ENCODE data around the gene HIVEP2.

HIVEP2 gene

DNA sequence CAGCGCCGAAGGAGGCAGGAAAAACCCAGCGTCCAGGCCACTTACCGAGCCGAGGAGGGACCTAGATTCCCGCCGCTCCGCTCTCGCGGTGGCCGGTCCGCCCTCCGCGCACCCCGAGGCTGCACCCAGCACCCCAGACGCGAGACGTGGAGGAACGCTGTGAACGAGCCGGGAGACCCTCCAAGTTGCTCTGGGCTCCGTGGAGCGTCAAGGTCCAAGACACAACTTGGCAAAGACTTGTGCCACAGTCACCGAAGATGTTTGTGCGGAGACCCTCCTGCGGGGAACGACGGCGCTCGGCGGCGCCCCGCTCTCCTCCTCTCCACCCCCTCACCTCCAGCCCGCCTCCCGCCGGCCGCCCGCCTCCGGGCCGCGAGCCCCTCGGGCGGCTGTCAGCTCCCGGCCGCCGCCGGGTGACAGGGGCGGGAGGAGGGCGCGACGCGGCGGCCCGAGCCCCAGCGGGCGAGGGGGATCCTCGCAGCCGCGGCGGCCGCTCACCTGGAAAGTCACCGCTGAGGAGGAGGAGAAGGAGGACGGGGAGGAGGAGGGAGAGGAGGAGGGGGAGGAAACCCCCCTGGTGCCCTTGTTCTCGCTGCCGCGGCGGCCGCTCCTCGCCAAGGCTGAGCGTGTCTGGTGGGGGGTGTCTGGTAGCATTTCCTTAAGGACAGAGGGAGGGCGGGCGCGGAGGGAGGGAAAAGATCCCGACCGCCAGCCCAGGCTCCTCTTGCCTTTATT lies 637 bp upstream of the HIVEP2 start:
- peak overlapping the region; percentile 94 for H3K4me3 ChIP-seq (ENCODE audit: low read depth, low read length)

DNA sequence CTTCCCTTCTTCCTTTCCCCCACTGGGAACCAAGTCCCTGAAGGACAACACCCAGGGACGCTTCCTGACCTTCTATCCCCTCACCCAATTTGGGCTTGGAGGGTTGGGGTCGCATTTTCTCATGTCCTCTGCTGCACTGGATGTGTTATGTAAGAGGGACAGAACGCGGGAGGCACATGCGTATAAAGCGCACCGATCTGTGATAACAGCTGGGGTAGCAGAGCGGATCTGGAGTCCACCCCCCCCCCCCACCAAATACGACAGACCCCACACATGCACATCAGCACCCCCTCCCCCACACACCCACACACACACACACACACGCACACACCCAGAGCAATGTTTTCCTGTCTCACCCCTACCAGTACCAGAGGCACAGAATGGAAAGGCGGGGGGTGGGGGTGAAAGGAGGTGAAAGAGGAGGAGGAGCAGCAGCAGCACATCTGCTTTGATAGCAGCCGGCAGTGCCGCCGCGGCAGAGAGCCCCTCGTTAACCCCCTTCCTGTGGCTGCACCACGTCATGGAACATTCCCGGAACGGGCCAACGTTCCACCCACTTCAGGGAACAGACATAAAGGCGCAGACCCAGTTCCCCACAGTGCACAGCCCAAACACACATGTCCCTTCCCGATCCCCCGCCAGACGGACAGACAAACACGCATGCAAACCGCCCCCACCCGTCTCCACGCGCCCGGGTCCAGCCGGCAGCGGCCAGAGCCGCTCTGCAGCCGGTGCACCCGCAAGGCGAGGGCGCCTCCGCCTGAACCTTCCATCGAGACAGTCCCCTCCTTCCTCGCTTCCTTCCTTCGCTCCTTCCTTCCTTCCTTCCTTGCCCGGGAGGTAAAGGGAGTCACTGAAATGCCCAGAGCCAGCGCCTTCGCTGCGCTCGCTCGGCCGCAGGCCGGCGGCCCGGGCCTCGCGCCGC lies 590 bp downstream of the HIVEP2 start:
- peak overlapping the region; percentile 84 for H3K4me3 ChIP-seq (ENCODE audit: low read depth, low read length)

DNA sequence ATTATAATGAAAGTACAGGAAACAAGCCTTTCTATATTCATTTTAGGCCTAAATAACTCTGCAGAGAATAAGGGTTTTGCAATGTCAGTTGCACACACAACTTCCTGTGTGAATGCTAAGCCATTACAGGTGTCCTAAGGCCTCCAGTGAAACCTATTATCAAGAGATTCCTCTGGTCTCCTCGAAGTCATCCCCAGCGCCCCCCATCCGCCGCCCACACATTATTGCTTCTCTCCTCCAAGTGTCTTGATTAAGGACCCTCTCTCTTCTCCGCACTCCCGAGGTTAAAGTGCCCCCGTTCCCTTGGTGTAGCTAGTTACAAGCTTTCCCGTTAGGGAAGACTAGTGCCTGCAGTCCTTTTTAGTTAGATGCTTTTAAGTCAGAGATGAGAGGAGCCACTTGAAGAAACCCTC lies 1.3 kb downstream of the HIVEP2 start:
- peak overlapping the region; percentile 84 for H3K4me3 ChIP-seq (ENCODE audit: low read depth, low read length)

DNA sequence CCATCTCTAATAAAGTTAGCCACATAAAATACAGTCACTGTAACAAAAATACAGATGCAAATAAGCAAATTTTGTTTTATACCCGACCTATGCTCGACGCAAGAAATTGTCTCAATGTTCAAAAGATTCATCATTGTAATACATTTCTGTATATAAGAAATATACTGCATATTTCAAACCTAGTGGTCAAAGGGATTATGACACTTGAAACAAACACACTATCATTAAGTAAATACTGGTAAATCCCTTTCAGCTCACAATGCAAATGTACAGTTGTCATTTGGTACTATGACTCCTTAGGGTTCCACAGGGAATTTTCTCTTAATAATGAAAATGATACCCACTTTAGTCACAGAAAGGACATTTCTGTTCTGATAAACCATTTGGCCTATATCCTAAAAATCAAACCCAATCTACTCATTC lies 2.2 kb downstream of the HIVEP2 start:
- H3K4me3 ChIP-seq (ENCODE audit: low read depth, low read length) = no peak overlapping the region

DNA sequence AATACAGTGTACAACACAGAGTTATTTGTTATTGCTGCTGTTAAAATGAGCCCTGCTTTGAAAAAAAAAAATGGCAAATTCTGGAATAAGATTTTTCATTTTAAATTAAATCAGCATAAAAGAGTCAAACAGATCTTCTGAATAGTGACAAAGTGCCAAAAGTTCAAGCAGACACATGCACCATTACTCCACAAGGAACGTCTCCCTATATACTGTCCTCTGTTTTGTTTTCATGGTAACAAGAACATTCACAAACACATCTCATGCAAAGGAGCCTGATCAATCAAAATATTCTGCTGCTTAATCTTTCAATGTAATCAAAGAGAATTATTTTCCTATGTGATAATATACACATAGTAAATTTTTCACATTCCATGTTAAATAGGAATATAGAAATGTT lies 2.7 kb downstream of the HIVEP2 start:
- no peak overlapping the region for H3K4me3 ChIP-seq (ENCODE audit: low read depth, low read length)

DNA sequence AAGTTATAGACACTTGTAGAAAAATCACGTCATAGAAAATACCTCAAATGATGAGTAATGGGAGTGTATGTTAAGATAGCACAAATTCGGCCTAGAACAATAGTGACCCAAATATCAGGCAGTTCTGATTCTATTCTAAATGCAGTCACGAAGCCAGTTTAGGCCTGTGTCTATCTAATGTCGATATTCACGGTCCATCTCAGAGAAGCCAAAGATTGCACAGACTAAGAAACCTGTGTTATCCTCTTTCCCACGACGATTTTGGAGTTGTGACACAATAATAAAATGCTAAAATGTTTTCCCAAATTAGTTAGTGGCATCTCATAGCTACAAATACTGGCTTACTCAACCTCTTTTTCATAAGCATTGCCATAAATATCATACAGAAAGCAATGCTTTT lies 4.0 kb downstream of the HIVEP2 start:
- no peak overlapping the region for H3K4me3 ChIP-seq (ENCODE audit: low read depth, low read length)

DNA sequence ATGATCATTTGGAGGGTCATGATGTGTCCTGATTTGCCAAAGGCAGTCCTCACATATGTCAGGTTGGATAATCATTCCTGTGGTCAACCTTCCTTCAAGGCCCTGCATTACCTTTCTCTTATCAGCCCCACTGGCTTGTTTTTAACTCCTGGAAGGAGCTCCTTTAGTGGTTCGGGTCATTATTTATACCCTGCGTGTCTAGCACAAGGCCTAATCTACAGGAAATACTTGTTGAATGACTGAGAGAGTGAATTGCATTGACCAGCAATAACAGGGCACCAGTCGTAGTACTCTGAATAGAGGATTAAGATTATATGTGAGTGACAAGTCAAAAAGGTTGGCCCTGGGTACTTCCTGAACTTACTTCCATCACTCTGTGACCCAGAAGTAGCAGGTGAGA lies 4.5 kb downstream of the HIVEP2 start:
- no peak overlapping the region for H3K4me3 ChIP-seq (ENCODE audit: low read depth, low read length)

DNA sequence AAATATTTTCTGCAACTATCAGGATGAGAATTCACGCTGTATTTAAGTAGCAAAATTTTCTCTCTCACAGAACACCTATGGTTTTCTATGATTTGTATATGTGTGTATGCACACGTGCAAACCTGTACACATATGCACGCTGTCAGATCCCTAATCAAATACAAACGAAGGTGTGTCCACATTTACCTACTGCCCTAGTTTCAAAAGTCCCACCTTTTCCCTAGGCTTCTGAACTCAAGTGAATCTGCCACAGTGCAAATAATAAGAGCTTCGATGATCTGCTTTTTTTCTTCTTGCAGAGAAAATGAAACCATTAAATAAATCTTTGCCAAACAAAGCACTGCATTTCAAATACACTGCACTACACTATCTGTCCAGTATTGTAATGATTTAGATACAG lies 6.5 kb downstream of the HIVEP2 start:
- H3K4me3 ChIP-seq (ENCODE audit: low read depth, low read length) = no peak overlapping the region

DNA sequence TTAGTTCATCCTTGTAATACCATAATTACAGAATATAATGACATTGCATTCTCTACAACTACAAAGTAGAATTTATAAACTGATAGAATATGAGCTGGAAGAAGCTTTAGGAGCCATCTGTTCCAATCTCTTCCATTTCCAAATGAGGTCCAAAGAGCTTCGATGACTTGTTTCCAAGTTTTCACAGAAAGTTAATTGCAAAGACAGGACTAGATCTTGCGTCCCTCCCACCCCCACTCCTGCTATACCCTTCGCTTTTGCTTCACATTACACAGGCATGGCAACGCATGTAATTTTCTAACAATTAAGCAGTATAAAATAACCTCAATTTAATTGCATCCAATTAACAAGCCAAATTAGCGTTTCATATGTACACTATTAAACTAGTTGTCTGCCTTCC lies 7.0 kb downstream of the HIVEP2 start:
- no peak overlapping the region for H3K4me3 ChIP-seq (ENCODE audit: low read depth, low read length)

DNA sequence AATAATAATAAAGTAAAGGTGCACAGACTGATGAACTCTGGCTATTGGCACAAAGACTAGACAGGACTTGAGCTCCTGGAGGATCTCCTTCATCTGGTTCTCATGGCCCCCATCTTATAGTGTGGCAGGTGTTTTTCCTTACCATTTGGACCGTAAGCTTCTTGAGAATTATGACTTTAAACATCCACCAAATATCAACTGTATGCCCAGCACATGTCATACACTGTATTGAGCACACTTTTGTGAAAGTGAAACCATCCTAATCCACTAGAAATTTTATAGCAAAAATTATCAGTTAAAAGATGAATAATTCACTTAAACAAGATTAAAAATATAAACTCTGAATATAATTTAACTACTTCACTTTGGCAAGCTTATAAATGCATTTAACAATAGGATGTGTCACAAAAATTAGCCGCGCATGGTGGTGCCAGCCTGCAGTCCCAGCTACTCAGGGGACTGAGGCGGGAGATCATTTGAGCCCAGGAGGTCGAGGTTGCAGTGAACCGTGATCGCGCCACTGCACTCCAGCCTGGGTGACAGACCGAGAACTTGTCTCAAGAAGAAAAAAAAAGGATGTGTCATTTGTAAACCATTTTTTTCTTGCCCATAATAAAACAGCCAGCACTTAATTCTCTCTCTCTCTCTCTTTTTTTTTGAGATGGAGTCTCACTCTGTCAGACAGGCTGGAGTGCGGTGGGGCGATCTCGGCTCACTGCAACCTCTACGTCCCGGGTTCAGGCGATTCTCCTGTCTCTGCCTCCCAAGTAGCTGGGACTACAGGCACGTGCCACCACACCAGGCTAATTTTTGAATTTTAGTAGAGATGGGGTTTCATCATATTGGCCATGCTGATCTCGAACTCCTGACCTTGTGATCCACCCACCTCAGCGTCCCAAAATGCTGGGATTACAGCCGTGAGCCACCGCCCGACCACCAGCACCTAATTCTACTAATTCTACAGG lies 9.1 kb downstream of the HIVEP2 start:
- no peak overlapping the region for H3K4me3 ChIP-seq (ENCODE audit: low read depth, low read length)

DNA sequence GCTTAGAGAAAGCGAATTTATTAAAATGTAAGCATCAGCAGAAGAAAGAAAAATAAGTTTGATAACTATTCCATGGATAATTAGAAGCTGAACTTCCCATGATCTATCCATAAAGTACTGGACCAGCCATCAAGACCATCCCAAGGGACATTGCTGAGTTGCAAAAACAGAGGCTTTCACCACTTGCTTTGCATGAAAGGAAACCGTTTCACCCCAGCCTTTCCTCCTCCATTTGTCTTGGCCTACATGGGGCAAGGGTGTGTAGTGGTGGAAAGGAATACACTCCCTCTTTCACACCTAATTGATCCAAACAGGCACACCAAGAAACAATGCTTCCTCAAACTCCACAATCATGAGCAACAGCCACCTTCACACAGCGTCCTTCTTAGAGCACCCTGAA lies 10.4 kb downstream of the HIVEP2 start:
- no peak overlapping the region for H3K4me3 ChIP-seq (ENCODE audit: low read depth, low read length)

DNA sequence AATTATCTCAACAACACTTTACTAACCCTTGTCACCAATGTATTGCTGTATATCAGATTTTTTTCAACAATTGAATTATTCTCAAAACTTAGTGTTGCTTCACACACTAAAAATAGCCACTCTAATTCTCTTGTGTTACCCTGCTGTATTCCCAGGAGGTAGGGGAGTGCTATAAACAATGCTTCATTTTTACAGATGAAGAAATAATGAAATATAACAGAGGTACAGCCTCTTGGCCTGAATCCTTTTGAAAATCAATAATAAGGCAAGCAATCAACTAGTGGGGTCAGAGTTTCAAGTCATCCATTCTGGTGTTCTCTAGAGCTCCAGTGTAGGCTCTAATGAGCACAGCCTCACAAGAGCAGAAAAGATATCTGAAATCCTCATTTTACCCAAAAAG lies 10.9 kb downstream of the HIVEP2 start:
- H3K4me3 ChIP-seq (ENCODE audit: low read depth, low read length) = no peak overlapping the region

DNA sequence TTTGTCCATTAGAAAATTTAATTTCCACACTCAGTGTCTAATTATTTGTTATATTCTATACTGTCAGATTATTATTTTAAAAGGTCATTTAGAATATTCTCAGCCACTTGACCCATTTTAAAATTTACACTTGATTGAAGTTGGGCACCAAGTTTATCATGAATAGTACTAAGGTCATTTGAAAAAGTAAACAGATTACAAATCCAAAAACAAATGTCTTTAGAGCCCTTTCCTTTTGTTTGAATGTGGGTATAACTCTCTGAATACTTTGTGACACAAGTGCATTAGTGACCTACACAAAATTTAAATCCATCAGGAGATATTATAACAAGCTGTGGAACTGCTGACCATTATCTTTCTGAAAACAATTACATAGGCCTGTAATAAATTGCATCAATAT lies 11.3 kb downstream of the HIVEP2 start:
- H3K4me3 ChIP-seq (ENCODE audit: low read depth, low read length) = no peak overlapping the region

DNA sequence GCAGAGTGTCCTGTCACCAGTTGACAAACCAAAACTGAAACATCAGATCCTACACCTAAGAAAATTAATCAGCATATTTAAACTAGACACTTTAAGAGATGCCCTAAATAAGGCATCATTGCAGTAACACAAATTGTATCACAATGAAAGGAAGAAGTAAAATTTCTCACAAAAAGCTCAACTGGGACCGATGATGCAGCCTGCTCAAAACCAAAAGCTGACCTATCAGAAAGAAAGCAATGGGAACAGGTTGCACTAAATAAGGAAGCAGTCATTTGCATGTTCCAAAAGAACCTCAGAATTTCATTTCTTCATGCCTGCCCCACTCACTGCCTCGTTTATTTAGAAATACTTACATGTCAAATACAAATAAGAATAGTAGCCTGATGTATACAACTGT lies 12.1 kb downstream of the HIVEP2 start:
- no peak overlapping the region for H3K4me3 ChIP-seq (ENCODE audit: low read depth, low read length)

DNA sequence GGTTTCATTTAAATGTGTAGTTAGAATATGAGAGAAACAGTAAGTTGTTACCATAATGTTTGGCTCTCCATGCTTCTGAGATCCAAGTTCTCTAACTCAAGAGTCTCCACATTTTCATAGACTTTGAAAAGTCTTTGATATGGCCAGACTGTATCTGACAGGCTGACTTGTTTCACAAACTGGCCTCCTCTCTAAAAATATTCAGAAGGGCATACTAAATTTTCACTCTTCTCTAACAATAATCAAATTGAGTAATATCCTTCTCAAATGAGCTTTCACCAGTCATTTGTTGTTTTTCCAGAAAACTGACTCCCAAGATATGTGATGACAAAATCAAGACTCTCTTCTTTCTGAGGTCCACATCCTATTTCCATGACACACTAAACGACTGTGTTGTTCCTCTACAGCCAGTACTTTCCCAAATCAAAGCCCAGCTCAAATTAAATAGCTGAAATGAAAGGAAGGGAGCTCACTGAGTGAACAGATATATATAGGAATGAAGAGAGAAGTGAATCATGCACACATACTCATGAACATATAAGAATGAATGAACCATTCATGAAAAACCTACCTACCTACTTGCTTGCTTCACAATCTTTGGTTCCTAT lies 15.1 kb downstream of the HIVEP2 start:
- H3K4me3 ChIP-seq (ENCODE audit: low read depth, low read length) = no peak overlapping the region

DNA sequence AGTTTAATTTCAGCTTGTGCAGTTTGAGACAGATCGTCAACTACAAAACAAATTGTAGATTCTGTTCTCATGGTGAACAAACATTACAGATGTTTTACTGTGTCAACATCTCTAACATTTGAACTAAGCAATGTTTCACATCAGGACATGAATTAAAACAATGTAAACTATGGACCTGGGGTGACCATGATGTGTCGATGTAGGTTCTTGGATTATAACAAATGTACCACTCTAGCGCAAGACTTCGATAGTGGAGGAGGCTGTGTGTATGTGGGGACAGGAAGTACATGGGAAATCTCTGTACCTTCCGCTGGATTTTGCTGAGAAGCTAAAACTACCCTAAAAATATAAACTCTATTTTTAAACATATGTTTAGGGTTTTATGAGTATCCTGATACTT lies 17.1 kb downstream of the HIVEP2 start:
- no peak overlapping the region for H3K4me3 ChIP-seq (ENCODE audit: low read depth, low read length)

DNA sequence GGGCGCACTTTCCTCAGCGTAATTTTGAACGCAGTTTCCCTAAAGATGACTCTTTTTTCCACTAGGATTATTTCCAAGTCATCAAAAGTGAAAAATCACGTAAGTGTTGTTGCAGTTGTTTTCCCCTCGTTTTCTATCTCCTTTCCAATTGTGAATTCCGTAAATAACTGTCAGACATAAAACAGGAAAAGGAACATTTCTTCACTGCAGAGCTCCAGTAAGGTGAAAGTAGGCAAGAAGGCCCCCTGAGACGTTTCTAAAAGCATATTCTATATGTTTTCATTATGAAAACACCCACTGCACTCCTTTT lies 17.8 kb downstream of the HIVEP2 start:
- peak overlapping the region; percentile 55 for H3K4me3 ChIP-seq (ENCODE audit: low read depth, low read length)

DNA sequence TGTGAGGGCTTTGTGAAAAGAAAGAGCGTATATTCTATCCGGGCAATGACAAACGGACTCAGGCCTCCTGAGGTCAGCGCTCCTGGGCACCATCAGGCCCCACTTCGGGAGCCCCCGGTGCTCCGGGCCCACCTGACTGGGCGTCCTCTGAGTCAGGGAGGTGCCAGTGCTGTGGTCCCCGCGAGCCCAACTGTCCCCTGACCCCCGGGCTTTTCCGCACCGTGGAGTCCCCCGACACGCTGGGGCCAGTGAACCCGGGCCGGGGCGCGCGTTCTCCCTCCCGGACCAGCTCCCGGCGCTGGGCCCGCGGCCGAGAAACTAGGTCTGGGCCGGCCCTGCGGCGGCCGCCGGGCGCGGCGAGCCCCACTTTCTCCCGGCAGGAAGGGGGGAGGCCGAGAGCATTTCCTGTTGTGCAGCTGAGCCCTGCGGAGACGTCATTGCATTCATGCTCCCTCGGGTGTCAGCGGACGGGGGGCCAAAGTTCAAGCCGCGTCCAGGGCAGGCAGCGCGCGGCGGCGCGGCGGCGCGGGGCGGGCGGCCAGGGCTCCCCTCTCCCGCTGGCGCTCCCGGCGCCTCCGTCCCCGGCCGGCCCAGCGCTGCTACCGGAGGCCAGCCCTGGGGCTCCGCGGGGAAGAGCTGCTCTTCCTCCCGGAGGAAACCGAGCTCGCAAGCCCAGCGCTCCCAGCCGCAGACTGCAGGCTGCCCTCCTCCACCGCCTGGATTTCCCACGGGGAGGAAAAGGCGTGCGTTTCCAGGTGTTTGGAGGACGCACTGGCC lies 18.3 kb downstream of the HIVEP2 start:
- H3K4me3 ChIP-seq (ENCODE audit: low read depth, low read length) = peak overlapping the region; percentile 55

DNA sequence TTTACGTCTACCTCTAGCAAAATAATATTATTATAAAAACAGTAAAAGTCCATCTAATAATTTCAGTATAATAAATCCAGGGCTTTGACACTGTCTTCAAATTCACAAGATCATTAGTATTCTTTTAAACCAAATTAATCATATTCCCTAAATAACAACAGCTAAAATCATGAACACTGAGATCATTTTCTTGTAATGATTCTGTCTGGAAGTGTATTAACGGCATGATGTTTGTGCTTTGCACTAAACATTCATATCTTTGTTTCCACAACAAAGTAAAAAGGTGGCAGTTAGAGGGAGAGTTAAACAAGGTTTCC lies 18.8 kb downstream of the HIVEP2 start:
- peak overlapping the region; percentile 55 for H3K4me3 ChIP-seq (ENCODE audit: low read depth, low read length)

DNA sequence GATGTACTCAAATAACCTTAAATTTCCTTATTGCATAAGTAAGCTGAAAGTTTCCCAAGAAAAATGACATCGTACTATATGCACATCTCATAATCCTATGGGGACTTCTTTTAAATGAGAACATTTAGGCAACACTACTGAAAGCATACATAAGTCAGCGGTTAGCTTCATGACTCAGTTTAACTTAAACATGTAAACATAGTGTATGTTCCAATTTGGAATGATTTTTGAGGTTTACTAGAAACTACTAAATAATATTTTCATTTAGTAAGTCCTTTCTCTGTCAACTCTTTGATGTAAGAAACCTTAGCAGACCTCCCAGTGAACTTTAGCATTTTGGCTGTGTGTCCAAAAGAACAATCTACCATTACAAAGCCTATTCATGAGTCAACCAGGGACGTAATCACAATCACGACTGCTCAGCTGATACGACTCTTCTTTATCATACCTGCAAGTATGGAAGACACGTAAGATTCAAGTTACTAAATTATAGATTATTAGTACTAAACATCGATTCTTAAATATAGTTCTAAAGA lies 19.3 kb downstream of the HIVEP2 start:
- no peak overlapping the region for H3K4me3 ChIP-seq (ENCODE audit: low read depth, low read length)
